DND-41 (cell line): ENCODE data around the gene CIT.

Experiments
- EZH2 ChIP-seq: IDR thresholded peaks from 3 replicates; pipeline ENCODE4 v1.6.1; 2012; ENCODE audit warnings: borderline replicate concordance, low read depth, mild to moderate bottlenecking, moderate library complexity, low read length, inconsistent platforms; ENCODE audit not compliant: severe bottlenecking
- TF ChIP-seq, protein P1 (sequence below): IDR thresholded peaks from 2 replicates; pipeline ENCODE4 v1.5.1; 2012; ENCODE audit warnings: borderline replicate concordance, low read length, moderate library complexity, mild to moderate bottlenecking; ENCODE audit not compliant: poor library complexity, severe bottlenecking; ENCODE audit errors: extremely low read depth

DNA sequence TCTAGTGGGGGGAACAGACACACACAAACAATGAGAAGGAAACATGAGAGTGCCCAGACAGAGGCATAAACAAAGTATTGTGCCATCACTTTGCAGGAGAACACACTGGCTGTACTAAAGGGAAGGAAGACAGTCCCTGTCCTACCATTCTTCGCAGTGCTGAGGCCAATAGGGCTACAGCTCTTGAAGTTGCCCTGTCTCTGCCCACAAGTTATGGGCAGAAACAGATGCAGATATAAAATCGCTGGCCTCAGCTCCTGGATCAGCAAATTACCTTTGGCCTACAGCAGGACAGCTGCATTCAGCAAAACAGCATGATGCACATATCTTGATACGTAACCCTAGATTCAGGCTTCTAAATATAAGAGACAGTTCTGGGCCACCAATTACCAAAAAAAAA lies 232.2 kb downstream of the CIT start:
- TF ChIP-seq, protein P1, sequence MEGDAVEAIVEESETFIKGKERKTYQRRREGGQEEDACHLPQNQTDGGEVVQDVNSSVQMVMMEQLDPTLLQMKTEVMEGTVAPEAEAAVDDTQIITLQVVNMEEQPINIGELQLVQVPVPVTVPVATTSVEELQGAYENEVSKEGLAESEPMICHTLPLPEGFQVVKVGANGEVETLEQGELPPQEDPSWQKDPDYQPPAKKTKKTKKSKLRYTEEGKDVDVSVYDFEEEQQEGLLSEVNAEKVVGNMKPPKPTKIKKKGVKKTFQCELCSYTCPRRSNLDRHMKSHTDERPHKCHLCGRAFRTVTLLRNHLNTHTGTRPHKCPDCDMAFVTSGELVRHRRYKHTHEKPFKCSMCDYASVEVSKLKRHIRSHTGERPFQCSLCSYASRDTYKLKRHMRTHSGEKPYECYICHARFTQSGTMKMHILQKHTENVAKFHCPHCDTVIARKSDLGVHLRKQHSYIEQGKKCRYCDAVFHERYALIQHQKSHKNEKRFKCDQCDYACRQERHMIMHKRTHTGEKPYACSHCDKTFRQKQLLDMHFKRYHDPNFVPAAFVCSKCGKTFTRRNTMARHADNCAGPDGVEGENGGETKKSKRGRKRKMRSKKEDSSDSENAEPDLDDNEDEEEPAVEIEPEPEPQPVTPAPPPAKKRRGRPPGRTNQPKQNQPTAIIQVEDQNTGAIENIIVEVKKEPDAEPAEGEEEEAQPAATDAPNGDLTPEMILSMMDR = no peak
- TF ChIP-seq EZH2 = no peak
